HG03442 (cell line): Measurements from ENCODE around the gene PAX4.

ENCODE experiments used
- ATAC-seq: cut with Tn5 transposase; IDR thresholded peaks from one replicate; pipeline ENCODE4 v1.9.1; 2021; ENCODE audit warnings: mild to moderate bottlenecking, moderate library complexity; ENCODE audit not compliant: unreplicated experiment

Gene PAX4, protein sequence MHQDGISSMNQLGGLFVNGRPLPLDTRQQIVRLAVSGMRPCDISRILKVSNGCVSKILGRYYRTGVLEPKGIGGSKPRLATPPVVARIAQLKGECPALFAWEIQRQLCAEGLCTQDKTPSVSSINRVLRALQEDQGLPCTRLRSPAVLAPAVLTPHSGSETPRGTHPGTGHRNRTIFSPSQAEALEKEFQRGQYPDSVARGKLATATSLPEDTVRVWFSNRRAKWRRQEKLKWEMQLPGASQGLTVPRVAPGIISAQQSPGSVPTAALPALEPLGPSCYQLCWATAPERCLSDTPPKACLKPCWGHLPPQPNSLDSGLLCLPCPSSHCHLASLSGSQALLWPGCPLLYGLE

DNA sequence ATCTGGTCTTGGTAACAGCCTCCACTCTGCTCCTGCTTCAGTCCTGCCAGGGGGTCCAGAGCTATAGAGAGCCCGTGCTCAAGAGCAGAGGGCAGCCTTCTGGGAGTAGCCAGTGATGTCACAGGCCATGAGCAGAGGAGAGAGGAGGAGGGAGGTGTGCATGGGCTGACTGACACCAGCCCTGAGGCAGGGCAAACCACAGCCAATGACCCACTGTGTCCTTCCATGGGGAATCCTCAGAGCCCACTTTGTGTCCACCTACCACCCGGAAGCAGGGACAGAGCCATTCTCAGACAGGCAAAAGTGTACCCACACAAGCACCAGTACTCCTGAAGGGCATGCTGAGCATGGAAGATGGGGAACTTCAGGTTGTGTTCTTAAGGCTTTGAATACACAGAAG, at the start of gene PAX4:
PAX4 (minus strand) TSS at position 101 of the 400 bp plus-strand sequence. CDS start 2,214 bp downstream, outside the sequence.
- ATAC-seq = no peak

DNA sequence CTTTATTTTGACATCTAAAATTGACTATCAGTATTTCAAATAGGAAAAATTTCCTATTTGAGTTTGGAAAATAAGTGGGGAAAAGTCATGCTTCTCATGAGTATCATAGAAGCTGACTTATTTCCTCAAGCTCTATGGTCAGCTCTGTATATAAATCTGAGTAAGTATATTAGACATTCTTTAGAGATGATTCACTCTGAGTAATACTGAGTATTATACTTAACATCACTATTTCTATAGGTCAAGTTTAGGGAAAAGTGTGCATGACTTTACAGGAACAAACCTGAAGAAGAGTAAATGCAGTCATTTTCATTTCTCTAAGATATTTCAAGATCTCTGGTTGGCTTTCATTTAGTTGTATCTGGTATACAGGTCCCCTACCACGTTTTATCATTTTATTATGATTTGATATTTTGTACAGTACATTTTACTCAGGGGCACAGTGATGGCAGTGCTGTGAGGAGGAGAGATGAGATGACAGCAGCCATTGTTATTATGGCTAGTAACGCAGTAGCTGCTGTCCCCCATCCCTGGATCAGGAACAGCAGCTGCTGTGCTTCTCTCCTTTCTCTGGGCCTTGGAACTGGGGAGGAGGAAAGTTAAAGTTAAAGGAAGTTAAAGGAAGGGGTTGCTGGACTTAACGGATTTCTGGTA, 49.2 kb upstream of the PAX4 start:
- peak; percentile 61 for ATAC-seq

DNA sequence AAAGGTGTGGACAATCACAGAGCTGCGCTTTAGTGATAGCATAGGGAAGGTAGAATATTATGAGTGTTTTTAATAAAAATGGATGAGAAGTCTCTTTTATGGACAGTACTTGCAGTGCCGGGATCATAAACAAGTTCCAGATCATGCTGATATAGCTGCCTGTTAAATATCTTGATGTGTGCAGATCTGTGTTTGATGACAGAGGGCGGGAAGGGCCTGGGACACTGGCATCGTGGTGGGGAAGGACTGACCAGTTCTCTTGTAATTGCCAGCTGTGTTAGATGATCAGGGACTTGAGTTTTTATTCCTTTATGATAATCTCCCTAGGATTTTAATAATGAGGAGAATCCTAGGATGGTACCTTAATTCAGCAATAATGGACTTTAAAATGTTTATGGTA, 48.7 kb upstream of the PAX4 start:
- ATAC-seq = no peak

DNA sequence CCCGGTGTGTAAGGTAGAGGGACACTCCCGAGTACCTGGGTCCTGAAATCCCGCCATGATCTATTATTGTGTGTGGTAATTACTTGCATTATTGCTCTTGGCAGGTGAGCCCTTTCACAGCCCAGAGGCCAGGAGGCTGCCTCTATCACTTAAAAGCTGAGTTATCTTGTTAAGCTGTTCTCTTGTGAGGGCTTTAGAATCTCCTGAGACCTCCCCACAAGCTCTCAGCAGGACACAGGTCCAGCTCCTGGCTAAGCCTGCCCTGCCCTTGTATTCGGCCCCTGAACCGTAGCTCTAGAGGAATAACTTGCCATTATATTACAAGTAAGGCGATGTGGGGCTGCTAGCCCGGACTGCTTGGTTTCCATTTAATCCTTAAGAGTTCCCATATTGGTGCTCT, 48.0 kb upstream of the PAX4 start:
- no peak for ATAC-seq

DNA sequence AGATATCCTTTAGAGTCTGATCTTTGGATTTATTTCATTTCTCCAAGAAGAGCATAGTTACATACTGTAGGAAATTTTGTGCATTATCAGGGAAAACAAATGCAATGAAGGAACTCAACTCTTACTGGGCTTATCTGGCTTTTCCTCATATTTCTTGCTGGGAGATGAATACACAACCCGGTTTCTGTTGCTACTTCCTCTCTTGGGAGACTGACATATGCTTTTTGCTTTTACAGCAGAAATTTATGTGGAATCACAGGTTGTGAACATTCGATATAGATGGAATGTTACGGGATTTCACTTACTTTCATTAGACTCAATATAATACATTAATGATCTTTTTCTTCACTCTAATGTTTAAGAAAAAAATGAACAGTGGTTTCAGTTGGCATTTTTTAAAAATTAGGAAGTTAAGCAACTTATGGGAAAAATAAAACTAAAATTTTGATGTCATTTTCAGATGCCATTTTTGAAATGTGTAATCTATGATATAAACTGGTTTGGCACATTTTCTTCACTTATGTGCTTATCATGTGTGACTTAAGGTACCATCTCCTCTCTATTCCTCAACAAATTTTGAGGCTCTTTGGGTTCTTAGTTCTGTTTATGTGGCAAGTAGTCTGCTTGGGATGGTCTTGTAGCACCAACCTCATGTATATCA, 41.2 kb upstream of the PAX4 start:
- ATAC-seq = no peak

DNA sequence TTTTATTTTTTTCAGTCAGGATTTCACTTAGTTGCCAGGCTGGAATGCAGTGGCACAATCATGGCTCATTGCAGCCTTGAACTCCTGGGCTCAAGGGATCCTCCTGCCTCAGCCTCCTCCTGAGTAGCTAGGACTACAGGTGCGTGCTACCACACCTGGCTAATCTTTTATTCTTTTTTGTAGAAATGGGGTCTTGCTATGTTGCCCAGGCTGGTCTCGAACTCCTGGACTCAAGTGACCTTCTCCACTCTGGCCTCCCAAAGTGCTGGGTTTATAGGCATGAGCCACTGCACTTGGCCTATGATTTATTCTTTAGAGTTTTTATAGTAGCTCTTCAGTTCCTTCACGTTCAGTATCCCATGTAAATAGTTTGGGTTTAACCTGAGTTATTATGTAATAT, 39.6 kb upstream of the PAX4 start:
- no peak for ATAC-seq

DNA sequence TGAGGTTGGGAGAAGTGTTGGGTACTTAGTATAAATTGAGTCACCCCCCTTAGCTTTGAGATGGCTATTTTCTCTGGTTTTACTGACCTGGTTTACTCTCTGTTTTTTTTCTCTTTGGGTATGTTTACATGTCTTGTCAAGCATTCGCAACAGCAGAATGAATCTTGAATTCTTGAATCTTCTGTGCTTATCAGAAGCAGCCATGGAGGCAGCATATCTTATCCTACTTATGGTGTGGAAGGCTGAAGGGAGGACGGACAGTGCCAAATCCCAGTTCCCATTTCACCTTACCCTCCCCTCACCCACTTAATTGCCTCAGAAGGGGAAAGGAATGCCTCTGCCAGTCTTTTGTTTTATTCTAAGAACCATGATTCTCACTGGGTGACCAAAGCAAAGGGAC, 37.8 kb upstream of the PAX4 start:
- no peak for ATAC-seq

DNA sequence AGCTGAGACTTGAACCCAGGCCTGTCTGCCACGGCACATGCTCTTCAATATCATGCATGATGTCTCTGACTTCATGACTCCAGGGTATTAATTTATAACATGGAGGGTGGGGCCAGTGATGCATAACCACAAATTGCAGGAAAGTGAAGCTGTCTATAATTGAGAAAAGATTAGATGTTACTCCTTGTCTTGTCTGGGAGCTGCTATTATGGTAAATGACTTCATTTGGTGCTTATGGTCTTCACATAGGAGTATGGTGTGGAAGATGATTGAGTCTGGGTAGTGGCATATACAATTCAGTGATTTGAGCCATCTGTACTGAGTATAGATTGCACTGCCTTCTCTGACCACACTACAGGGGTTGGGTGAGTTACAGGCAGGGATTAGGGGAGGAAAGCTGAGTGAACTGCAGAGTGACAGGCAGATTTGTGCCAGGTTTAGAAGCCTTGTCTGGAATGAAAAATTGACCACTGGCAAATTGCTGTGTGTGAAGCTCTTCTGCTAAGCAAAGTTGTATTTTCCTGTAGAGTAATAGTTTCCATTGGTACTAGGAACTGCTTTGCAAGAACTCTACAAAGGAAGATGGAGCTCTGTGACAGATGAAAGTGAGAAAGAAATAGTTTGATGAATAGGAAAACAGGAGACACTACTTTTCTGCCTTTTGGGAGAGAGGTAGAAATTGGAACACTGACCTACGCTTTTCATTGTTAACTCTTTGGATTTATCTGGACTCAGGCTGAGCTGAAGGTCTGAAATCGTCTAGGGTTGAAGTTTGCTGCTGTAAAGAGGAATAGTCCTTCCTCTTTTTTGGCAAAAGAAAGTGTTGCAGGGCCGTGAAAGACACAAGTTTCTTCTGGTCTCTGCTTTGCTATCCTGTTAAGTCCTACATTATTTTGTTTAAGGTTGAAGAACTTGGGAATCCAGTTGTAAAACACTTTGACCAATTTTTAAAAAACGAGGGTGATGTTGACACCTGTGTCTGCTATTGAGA, 36.8 kb upstream of the PAX4 start:
- ATAC-seq = no peak

DNA sequence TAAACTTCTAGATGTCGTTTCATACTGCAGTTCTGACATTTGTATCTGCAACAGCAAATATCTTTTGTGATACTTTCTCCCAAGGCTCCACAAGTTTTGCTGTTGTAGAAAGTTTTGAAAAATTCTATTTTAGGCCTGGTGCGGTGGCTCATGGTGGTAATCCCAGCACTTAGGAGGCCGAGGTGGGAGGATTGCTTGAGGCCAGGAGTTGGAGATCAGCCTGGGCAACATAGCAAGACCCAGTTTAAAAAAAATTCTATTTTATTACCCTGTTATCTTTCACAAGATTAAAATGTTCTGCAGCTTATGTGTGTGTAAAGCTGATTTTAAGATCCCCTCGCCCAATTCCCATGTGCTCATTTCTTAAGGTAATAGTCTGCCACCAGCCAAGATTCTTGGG, 35.5 kb upstream of the PAX4 start:
- no peak for ATAC-seq

DNA sequence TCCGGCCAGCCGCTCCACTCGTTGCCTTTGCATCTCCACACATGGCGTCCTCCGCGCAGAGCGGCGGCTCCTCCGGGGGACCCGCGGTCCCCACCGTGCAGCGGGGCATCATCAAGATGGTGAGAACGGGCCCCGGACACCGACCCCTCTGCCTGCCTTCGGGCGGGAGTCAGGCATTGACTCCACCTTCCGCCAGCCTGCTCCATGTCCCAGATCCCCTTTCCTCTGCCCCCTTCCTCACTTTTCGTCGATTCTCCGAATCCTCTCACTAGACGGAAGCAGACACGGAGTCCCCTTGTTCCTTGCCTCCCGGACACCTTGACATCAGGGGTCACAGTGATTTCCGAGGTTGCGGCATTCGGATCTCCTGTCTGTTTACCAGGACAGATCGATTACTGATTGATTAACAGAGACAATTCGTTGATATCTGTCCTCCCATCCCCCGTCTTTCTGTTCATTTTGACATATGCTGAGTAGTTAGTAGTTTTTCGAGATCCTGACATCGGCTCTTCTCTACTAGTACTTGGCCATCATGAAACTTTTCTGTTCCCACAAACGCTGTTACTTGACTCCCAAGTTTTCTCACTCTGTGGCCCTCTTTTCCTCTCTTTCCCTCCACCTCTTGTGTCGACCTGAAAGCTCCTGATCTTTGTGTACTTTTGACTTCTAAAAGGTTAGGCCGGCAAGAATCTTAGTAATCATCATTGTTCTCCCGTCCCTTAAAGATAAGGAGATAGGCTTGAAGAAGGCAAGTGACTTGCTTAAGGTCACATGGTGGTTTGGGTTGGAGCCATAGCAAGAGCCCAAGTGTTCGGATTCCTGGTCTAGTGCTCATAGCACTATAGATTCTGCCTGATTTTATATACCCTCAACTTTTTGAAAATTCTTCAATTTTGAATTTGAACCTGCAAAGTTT, 34.6 kb upstream of the PAX4 start:
- peak; percentile 9 for ATAC-seq

DNA sequence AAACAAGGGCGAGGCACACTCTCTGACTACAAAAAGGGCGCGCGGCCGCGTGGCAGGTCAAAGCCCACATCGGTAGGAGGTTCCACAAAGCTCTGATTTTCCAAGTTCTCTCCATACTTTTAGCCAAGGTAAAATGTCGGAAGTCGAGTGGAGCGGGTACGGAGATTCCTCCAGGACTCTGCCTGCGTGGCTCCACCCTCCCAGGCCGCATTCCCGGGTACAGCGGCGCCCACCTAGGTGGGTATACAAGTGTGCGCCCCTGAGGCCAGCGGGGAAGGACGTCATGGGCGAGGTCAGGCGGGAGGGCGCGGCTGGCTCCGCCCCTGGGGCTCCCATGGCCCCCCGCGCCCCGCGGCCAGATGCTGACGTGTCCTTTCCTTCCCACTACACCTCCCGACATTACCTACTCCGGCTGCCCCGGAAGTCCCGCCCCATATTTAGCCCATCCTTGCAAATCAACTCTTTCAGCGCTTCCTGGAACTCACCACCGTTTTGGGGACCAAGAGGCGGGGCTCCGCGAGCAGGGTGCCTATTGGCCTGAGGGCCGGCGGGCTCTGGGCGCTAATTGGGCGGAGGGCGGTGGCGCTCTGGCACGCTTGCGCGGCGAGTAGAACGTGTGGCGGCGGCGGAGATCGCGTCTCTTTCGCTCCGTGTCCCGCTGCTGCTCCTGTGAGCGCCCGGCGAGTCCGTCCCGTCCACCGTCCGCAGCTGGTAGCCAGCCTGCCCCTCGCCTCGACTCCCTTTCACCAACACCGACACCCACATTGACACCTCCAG, 33.8 kb upstream of the PAX4 start, which contains the start of gene SND1:
SND1 (plus strand) TSS at position 639 of the 777 bp plus-strand sequence. CDS start 180 bp downstream, outside the sequence.
- peak; percentile 93 for ATAC-seq

DNA sequence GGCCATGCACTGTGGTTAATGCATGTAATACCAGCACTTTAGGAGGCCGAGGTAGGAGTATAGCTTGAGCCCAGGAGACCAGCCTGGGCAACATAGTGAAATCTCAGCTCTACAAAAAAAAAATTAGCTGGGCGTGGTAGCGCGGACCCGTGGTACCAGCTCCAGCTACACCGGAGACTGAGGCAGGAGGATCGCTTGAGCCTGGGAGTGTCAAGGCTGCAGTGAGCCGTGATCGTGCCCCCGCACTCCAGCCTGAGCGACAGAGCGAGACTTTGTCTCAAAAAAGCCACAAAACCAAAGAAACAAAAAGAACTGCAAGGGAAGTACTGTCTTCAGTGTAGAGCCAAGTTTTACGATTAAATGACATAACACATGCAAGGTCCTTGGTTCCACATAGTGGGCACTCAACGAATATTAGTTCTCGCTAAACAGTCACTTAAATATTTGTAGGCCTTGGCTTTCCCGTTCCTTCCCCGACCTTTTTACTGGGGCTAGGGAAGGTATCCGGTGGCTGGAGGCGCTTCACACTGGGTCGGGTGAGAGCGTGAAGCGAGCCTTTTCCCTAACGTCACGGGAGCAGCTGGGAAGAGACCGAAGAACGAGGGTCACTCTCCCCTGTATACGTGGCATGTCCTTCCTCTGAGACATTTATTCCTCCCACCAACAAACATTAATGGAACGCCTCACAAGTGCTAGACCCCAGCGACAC, 33.1 kb upstream of the PAX4 start:
- no peak for ATAC-seq

DNA sequence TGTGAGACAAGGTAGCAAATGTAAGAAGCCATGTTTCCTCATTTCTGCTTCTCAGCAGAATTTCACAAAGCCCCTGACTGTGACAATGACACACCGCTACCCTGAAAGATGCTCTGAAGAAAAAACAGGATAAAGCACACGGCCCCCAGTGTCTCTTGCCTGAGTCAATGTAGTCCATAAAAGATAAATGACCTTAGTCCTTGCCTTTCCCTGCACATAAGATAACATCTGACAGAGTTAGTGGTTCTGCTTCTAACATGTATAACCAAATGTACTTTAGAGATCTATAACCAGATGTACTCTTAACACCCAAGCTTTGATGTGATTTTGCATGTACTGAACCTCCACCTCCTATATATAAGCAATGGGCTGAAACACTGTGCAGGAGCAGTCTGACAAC, 31.0 kb upstream of the PAX4 start:
- no peak for ATAC-seq

DNA sequence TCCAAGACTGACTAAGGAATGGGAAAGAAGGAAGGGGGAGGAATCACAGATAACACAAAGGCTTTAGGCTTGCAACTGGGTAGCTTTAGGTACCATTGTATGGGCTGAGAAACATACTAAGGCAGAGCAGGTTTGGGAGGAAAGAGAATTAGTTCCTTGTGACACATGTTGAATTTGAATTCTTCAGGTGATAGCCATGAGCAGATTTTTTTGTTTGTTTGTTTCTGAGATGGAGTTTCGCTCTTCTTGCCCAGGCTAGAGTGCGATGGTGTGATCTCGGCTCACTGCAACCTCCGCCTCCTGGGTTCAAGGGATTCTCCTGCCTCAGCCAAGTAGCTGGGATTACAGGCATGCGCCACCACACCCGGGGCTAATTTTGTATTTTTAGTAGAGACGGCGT, 29.7 kb upstream of the PAX4 start:
- ATAC-seq = no peak

DNA sequence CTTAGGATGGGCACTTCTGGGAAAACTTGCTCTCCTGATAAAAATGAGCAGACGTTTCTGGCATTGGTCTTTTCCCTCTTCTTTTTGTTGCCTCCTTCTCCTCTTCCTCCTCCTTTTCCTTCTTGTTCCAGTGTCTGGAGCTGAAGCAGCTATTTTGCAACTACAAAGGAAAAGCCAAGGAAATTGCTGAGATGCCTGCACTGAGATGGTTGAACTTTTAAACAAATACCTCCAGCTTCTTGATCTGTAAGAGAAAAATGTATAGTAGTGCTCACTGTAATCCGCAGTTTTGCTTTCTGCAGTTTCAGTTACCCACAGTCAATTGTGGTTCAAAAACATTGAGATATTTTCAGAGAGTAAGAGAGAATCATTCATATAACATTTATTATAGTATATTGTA, 26.5 kb upstream of the PAX4 start:
- no peak for ATAC-seq

DNA sequence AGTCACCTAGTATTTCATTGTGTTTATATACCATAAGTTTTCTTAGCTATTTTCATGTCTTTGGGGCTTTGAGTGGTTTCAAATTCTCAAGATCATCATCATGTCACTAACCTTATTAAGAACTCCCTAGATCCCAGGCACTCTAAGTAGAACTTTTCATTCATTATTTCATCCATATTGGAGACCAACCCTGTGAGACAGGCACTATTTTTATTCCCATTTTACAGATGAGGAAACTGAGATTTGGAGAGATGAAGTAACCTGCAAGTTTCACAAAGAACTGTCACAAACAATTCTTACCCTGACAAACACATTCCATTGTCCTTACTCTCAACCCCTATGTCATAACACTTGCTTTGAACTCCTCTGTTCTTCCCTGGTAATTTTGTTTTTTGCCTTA, 20.3 kb upstream of the PAX4 start:
- no peak for ATAC-seq

DNA sequence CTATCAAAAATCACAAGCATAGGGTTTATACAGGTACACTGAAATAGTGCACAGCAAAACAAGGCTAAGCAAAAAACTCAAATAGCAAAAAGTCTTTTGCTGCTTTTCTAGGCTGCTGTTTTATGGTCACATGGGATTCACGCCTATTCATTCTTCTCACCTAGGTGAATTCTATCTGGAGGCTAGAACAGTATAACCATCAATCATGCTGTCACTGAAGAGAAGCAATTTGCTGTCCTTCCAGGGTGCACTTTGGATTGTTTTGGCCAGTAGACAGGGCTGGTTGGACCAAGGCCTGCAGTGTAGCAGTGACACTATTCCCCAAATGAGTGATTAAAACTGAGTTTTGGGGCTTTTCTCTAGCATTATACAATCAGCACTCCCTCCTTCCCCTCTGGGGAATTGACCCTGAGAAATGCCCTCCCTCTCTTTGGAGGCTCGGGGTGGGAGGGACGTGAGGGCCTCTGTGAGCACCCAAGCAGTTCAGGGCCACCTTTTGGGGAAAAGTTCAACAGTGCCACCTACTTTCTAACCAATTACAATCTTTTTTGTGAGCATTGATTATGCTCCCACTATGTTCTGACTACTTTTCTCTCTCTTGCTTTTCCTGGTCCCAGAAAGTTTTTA, 17.8 kb upstream of the PAX4 start:
- ATAC-seq = peak; percentile 39
